ENCODE results near the gene BRF1.
"Not testable (repeated sequence)": the region's sequence is repeated elsewhere in the genome, so short reads cannot be mapped to it uniquely, and the experiment has no call there.

BRF1 gene, protein sequence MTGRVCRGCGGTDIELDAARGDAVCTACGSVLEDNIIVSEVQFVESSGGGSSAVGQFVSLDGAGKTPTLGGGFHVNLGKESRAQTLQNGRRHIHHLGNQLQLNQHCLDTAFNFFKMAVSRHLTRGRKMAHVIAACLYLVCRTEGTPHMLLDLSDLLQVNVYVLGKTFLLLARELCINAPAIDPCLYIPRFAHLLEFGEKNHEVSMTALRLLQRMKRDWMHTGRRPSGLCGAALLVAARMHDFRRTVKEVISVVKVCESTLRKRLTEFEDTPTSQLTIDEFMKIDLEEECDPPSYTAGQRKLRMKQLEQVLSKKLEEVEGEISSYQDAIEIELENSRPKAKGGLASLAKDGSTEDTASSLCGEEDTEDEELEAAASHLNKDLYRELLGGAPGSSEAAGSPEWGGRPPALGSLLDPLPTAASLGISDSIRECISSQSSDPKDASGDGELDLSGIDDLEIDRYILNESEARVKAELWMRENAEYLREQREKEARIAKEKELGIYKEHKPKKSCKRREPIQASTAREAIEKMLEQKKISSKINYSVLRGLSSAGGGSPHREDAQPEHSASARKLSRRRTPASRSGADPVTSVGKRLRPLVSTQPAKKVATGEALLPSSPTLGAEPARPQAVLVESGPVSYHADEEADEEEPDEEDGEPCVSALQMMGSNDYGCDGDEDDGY

DNA sequence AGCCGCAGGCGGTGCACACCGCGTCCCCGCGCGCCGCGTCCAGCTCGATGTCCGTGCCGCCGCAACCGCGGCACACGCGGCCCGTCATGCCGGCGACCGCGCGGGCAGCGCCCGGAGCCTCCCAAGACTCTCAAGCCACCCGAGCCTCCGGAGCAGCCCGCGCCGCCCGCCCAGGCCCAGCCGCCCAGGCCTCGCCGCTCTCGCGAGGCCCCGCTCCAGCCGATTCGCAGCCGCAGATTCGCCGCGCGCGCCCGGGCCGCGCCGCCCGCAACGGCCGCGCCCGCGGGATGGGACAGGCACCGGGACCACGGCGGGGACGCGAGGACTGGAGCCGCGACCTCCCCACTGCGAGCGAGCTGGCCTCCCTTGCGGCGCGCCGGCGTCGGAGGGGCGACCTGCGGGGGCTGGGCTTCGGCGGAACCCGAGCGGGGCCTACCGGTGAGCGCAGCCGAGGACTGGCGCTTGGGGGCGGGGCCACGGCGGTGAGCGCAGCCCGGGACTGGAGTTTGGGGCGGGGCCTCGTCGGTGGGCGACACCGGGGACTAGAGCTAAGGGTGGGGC lies at the start of gene BRF1:
TSS of gene BRF1 (minus strand) at position 460 of the 561 bp plus-strand sequence. CDS start at position 88, 372 bp downstream.
- DNase-seq (ENCODE audit: low read depth in 3 of 3): peak; percentile 94 to 98 (median 97)

- DNase-seq (ENCODE audit: low read depth in 3 of 3): no peak
Observed at GRCh38 chr14:105349992-105350391, 49.2 kb upstream of the BRF1 start.

GRCh38 chr14:105348945-105349699 lies 48.3 kb upstream of the BRF1 start:
- no peak for DNase-seq (ENCODE audit: low read depth in 3 of 3)

GRCh38 chr14:105348169-105348944 lies 47.6 kb upstream of the BRF1 start:
- DNase-seq (ENCODE audit: low read depth in 3 of 3): no peak

DNA sequence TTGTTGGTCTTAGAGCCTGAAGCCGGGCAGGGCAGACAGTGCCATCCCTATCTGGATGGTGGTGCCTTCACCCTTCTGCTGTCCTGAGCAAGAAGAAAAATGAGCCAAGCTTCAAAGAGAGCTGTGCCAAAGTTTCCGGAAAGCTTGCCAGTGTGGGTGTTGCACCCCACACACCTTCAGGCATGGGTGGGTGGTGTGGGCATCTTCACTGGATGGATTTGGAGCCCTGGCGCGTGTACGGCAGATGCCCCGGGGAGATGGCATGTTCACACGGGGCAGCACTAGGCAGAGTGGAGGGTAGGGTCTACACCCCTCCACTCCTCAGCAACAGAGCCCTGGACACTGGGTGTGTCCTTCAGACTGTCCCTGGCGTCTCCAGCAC lies 46.8 kb upstream of the BRF1 start:
- DNase-seq (ENCODE audit: low read depth in 3 of 3): no peak

- DNase-seq (ENCODE audit: low read depth in 3 of 3): no peak
Observed at GRCh38 chr14:105346876-105347586, 46.2 kb upstream of the BRF1 start.

- DNase-seq (ENCODE audit: low read depth in 3 of 3): no peak
Observed at GRCh38 chr14:105346200-105346533, 45.4 kb upstream of the BRF1 start.

DNA sequence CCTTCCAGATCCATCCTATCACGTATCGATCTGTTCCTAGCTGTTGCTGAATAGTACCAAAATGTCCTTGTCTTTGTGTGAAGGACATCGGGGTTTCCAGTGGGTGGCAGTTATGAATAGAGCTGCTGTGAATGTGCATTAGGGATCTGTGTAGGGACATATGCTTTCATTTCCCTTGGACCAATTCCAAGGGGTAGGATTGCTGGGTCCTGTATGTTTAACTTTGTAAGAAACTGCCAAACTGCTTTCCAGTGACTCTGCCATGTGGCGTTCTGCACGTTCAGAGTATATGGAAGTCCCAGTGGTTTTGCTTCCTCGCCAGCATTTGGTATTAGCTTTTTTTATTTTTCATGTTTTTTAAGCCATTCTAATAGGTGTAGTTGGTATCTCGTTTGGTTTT lies 42.4 kb upstream of the BRF1 start:
- no peak for DNase-seq (ENCODE audit: low read depth in 3 of 3)

DNA sequence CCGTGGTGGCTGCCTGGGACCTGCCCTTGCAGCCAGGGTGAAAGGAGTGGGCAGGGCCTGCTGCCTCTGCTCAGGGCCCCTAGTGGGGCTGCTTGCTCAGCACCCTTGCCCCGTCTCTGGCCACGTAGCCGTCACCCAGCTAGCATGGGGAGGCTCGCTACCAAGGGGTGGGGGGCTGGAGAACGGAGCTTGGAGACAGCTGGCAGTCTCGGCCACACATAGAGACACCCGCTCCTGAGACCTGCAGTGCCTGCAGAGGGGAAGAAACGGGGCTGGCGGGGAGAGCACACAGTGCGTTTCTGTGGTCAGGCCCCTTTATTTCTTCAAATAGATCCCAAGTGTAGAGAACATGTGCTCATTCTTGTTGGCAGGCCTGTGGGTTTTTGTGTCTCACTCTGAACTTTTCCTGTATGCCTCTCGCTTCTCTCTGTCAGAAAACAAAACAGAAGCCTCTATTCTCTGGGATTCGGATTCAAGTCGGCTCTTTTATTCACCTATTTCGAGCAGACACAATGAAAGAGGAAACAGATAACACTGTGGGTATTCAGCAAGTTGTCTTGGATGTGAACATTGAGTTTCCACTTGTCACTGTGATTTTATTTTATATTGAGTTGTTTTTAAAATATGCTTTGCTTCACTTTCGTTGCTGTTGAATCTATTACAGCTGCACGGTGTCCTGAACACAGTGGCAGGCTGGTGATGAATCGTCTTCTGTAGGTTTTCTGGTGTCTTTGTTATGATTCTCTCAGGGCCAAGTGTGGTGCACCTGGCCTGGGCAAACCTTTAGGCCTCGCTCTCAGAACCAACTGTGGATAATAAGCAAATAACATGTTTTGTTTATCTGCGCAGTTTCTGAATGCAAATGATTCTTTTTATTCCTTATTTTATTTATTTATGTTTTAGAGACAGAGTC lies 40.3 kb upstream of the BRF1 start:
- DNase-seq (ENCODE audit: low read depth in 3 of 3): no peak

GRCh38 chr14:105337966-105338741 lies 37.4 kb upstream of the BRF1 start:
- no peak for DNase-seq (ENCODE audit: low read depth in 3 of 3)

DNA sequence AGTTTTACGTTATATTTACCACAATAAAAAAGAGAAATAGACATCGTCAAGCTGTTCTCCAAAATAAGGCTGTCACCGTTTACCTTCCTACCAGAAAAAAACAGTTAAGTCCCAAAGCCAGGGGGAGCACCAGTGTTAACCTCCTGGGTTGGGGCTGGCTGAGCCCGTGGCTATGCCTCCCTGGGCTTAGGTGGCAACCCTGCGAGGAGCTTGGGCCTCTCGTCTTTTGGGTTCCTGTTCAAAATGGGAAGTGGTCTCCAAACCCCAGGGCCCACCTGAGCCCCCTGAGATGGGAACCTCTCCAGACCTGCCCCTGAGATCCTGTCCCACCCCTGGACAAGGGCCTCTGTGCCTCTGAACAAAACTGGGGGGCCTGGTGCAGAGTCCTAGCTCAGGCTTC lies 36.6 kb upstream of the BRF1 start:
- no peak for DNase-seq (ENCODE audit: low read depth in 3 of 3)

GRCh38 chr14:105336477-105337287 lies 35.9 kb upstream of the BRF1 start:
- no peak for DNase-seq (ENCODE audit: low read depth in 3 of 3)

- DNase-seq (ENCODE audit: low read depth in 3 of 3): no peak
Observed at GRCh38 chr14:105335735-105336476, 35.1 kb upstream of the BRF1 start.

DNA sequence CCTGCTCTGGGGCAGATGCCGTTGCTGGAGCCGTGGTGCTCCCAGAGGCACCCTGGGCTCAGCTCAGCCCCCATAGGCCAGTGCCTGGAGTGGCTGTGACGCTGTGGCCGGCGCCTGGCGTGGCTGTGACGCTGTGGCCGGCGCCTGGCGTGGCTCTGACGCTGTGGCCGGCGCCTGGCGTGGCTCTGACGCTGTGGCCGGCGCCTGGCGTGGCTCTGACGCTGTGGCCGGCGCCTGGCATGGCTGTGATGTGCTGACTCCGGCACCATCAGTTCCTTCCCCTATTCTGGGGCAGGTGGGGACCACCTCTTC lies 34.4 kb upstream of the BRF1 start:
- not testable (repeated sequence) for DNase-seq (ENCODE audit: low read depth in 3 of 3)

GRCh38 chr14:105334383-105335230 lies 33.8 kb upstream of the BRF1 start:
- DNase-seq (ENCODE audit: low read depth in 3 of 3): no peak

GRCh38 chr14:105333613-105334364 lies 33.0 kb upstream of the BRF1 start:
- no peak for DNase-seq (ENCODE audit: low read depth in 3 of 3)

Measured in stimulated activated CD4-positive, alpha-beta T cell treated with anti-CD3 and anti-CD28 coated beads, TNF-alpha, amount 100 ng/mL, for 24 hours (primary cell).